NCI-H1694 treated with DMSO at 0.1 percent for 48 hours (cell line): ENCODE data around the gene HECTD3.

Experiments
- DNase-seq: peaks from one replicate; lab custom pipeline; 2025; lab: John Stamatoyannopoulos, UW

The HECTD3 gene

GRCh38 chr1:45010855-45011811 is at the start of gene HECTD3:
Gene HECTD3 (minus strand): TSS chr1:45011324. CDS start chr1:45011257, 67 bp downstream.
- DNase-seq, result peak; percentile 62

GRCh38 chr1:45059829-45060228 is 48.7 kb upstream of the HECTD3 start:
- no peak for DNase-seq

GRCh38 chr1:45057542-45057941 is 46.4 kb upstream of the HECTD3 start:
- no peak for DNase-seq

GRCh38 chr1:45051005-45051772 is 40.1 kb upstream of the HECTD3 start:
- DNase-seq, result no peak

GRCh38 chr1:45047032-45047431 is 35.9 kb upstream of the HECTD3 start:
- DNase-seq, result no peak

- DNase-seq, result no peak
Observed at GRCh38 chr1:45044916-45045315, 33.8 kb upstream of the HECTD3 start.

GRCh38 chr1:45043094-45043493 is 32.0 kb upstream of the HECTD3 start:
- DNase-seq, result no peak

GRCh38 chr1:45040297-45040696 is 29.2 kb upstream of the HECTD3 start:
- DNase-seq, result no peak

GRCh38 chr1:45038661-45039364 is 27.7 kb upstream of the HECTD3 start:
- DNase-seq, result no peak

- no peak for DNase-seq
Observed at GRCh38 chr1:45038240-45038639, 27.1 kb upstream of the HECTD3 start.

- no peak for DNase-seq
Observed at GRCh38 chr1:45037456-45037855, 26.3 kb upstream of the HECTD3 start.

GRCh38 chr1:45035631-45036301 is 24.6 kb upstream of the HECTD3 start:
- DNase-seq, result no peak

- no peak for DNase-seq
Observed at GRCh38 chr1:45033356-45033755, 22.2 kb upstream of the HECTD3 start.

GRCh38 chr1:45032837-45033236 is 21.7 kb upstream of the HECTD3 start:
- DNase-seq, result no peak

- no peak for DNase-seq
Observed at GRCh38 chr1:45026446-45026845, 15.3 kb upstream of the HECTD3 start.

GRCh38 chr1:45023663-45024062 is 12.5 kb upstream of the HECTD3 start:
- no peak for DNase-seq

- DNase-seq, result peak; percentile 92
Observed at GRCh38 chr1:45018599-45019230, 7.6 kb upstream of the HECTD3 start.

GRCh38 chr1:45016767-45017166 is 5.6 kb upstream of the HECTD3 start:
- DNase-seq, result no peak

- no peak for DNase-seq
Observed at GRCh38 chr1:45016090-45016697, 5.1 kb upstream of the HECTD3 start.

- no peak for DNase-seq
Observed at GRCh38 chr1:45015683-45016082, 4.6 kb upstream of the HECTD3 start.
